Keratinocyte (primary cell): Measurements from ENCODE around the gene SERPIND1. TPM values are rescaled to one million over a fixed set of nuclear protein-coding genes. Genes with fewer than 3 reads are reported as not detected.

Experiments
- DNase-seq: peaks from one replicate; pipeline ENCODE4 v3.0.0-alpha.2; 2011; ENCODE audit warnings: low read depth, missing footprints, low spot score
- FAIRE-seq: peaks from 2 replicates; lab custom pipeline; 2011; peaks lifted over from hg19 to GRCh38; lab: Jason Lieb, UNC
- H2AFZ ChIP-seq: 2 replicates; pipeline ENCODE4 v1.6.0; 2012; ENCODE audit warnings: low read length, control low read depth, inconsistent platforms; ENCODE audit not compliant: control insufficient read depth
- H3K27ac ChIP-seq: 2 replicates; pipeline ENCODE4 v1.5.1; 2011; ENCODE audit warnings: low read length; ENCODE audit not compliant: control insufficient read depth, insufficient read depth
- H3K27me3 ChIP-seq: 3 replicates; pipeline ENCODE4 v1.6.0; 2011; ENCODE audit warnings: low read length; ENCODE audit not compliant: control insufficient read depth, insufficient read depth; ENCODE audit errors: extremely low read depth
- H3K36me3 ChIP-seq, 2 experiments: 2 replicates in 1 of 2; 3 replicates in 1 of 2; pipeline ENCODE4 v1.5.1; 2011; ENCODE audit warnings: low read length in 2 of 2, mild to moderate bottlenecking in 1 of 2; ENCODE audit not compliant: control insufficient read depth in 2 of 2, insufficient read depth in 2 of 2; ENCODE audit errors: extremely low read depth in 1 of 2
- H3K4me1 ChIP-seq: 3 replicates; pipeline ENCODE4 v1.5.1; 2011; ENCODE audit warnings: low read length; ENCODE audit not compliant: control insufficient read depth, insufficient read depth; ENCODE audit errors: extremely low read depth
- H3K4me2 ChIP-seq: 3 replicates; pipeline ENCODE4 v1.6.0; 2011; ENCODE audit warnings: low read depth, low read length; ENCODE audit not compliant: control insufficient read depth, insufficient read depth; ENCODE audit errors: extremely low read depth
- H3K4me3 ChIP-seq, 3 experiments: fragments of 200-600 bp in 1 of 3; sonication (generic) in 1 of 3; 2 replicates in 2 of 3; 3 replicates in 1 of 3; pipeline ENCODE4 v1.5.1; 2011 to 2016; ENCODE audit warnings: low read length in 3 of 3, mild to moderate bottlenecking in 3 of 3, control low read depth in 2 of 3, inconsistent platforms in 1 of 3, low read depth in 1 of 3, mixed read lengths in 1 of 3, mixed run types in 1 of 3, moderate library complexity in 1 of 3; ENCODE audit not compliant: control insufficient read depth in 2 of 3, insufficient read depth in 2 of 3; ENCODE audit errors: extremely low read depth in 1 of 3
- H3K79me2 ChIP-seq: 2 replicates; pipeline ENCODE4 v1.6.0; 2012; ENCODE audit warnings: low read length; ENCODE audit not compliant: control insufficient read depth, insufficient read depth
- H3K9ac ChIP-seq: 3 replicates; pipeline ENCODE4 v1.6.0; 2011; ENCODE audit warnings: low read length; ENCODE audit not compliant: control insufficient read depth, insufficient read depth; ENCODE audit errors: extremely low read depth
- H3K9me1 ChIP-seq: 3 replicates; pipeline ENCODE4 v1.6.0; 2011; ENCODE audit warnings: low read length; ENCODE audit not compliant: control insufficient read depth, insufficient read depth; ENCODE audit errors: extremely low read depth
- H3K9me3 ChIP-seq: 2 replicates; pipeline ENCODE4 v1.5.1; 2012; ENCODE audit warnings: low read depth, low read length; ENCODE audit not compliant: control insufficient read depth
- H4K20me1 ChIP-seq: 3 replicates; pipeline ENCODE4 v1.6.0; 2011; ENCODE audit warnings: low read length; ENCODE audit not compliant: control insufficient read depth, insufficient read depth; ENCODE audit errors: extremely low read depth
- CTCF ChIP-seq, 3 experiments: IDR thresholded peaks in 1 of 3; conservative IDR thresholded peaks in 1 of 3; optimal IDR thresholded peaks in 1 of 3; 2 replicates in 2 of 3; 3 replicates in 1 of 3; pipeline versions ENCODE3 to v1.5.1; 2011; ENCODE audit warnings: low read length in 3 of 3, mild to moderate bottlenecking in 3 of 3, moderate library complexity in 2 of 3, control low read depth in 1 of 3, inconsistent platforms in 1 of 3; ENCODE audit not compliant: insufficient read depth in 2 of 3; ENCODE audit errors: extremely low read depth in 1 of 3
- EZH2 ChIP-seq: IDR thresholded peaks from one replicate; pipeline ENCODE4 v1.6.1; 2012; ENCODE audit warnings: inconsistent platforms, mild to moderate bottlenecking, low read length, moderate library complexity
- dilution Hi-C: fragments of 300-500 bp; cut with MboI; formaldehyde crosslinking; loops from one replicate; pipeline ENCODE4 v1.7.0; 2020; ENCODE audit warnings: low sequenced_read_pairs; ENCODE audit not compliant: extremely low pct_ligation_motif_present
- polyA plus RNA-seq, 5 experiments: library from polyadenylated mRNA; depleted of rRNA in 3 of 5; stranded (reverse) in 3 of 5; stranded (forward) in 1 of 5; unstranded in 1 of 5; fragments of >200 nt; gene quantifications; 1 replicate in 1 of 5; 2 replicates in 3 of 5; 3 replicates in 1 of 5; pipeline versions ENCODE4 v1.2.1 to v1.2.3, GENCODE V29; 2011 to 2012; ENCODE audit warnings: missing spikeins in 2 of 5, low read depth in 1 of 5, low replicate concordance in 1 of 5

The SERPIND1 gene
- polyA plus RNA-seq, 1 donor (not counting 4 experiments of a cell fraction or from before 2014, with no cell fraction given): not detected

- H3K4me2 ChIP-seq: no peak overlapping the region
- H3K4me3 ChIP-seq: no peak overlapping the region
- no peaks in the 10 kb centered on the region for H3K9me3 ChIP-seq
- no peaks in the 10 kb centered on the region for H3K27me3 ChIP-seq
- dilution Hi-C loops: no loop called here
- no peak overlapping the region for H3K27ac ChIP-seq
- no peaks in the 10 kb centered on the region for H3K4me1 ChIP-seq
- H3K36me3 ChIP-seq: peaks cover 0 to 4% of the 10 kb centered on the region in 2 experiments
- DNase-seq (no peak), FAIRE-seq (no peak)
- H4K20me1 ChIP-seq: no peaks in the 10 kb centered on the region
- no peaks in the 10 kb centered on the region for H3K79me2 ChIP-seq
- no peak overlapping the region for H2AFZ ChIP-seq
- TF ChIP-seq EZH2 (no peak), CTCF (optimal IDR thresholded peaks at IDR 0.05 in 1 of 3, IDR thresholded peaks at IDR 0.05 in 1 of 3, conservative IDR thresholded peaks at IDR 0.05 in 1 of 3; ENCODE audit: extremely low read depth in 1 of 3, insufficient read depth in 2 of 3, low read length in 3 of 3) (peak; percentile 49 to 74 (median 63))
- no peaks in the 10 kb centered on the region for H3K9me1 ChIP-seq
- no peak overlapping the region for H3K9ac ChIP-seq
These were observed 32.0 kb upstream of the SERPIND1 start for GRCh38 chr22:20741634-20742581.

GRCh38 chr22:20742764-20743163 is 31.1 kb upstream of the SERPIND1 start:
- H3K4me2 ChIP-seq: no peak overlapping the region
- H2AFZ ChIP-seq: no peak overlapping the region
- no peaks in the 10 kb centered on the region for H3K27me3 ChIP-seq
- dilution Hi-C loops: no loop called here
- H3K36me3 ChIP-seq: peaks cover 0 to 6% of the 10 kb centered on the region in 2 experiments
- no peaks in the 10 kb centered on the region for H3K4me1 ChIP-seq
- H3K79me2 ChIP-seq: no peaks in the 10 kb centered on the region
- H3K27ac ChIP-seq: no peak overlapping the region
- H3K9me3 ChIP-seq: no peaks in the 10 kb centered on the region
- DNase-seq (no peak), FAIRE-seq (no peak)
- H3K9ac ChIP-seq: no peak overlapping the region
- H4K20me1 ChIP-seq: no peaks in the 10 kb centered on the region
- TF ChIP-seq EZH2: no peak
- no peak for TF ChIP-seq CTCF (optimal IDR thresholded peaks at IDR 0.05 in 1 of 3, IDR thresholded peaks at IDR 0.05 in 1 of 3, conservative IDR thresholded peaks at IDR 0.05 in 1 of 3; ENCODE audit: extremely low read depth in 1 of 3, insufficient read depth in 2 of 3, low read length in 3 of 3)
- H3K9me1 ChIP-seq: no peaks in the 10 kb centered on the region
- H3K4me3 ChIP-seq: no peak overlapping the region
